C4-2B (cell line): ENCODE measurements around the gene SMARCA5.
"Not testable (repeated sequence)": the region's sequence is repeated elsewhere in the genome, so short reads cannot be mapped to it uniquely, and the experiment has no call there.

Source experiments
- H3K27ac ChIP-seq: fragments of 450-650 bp; 2 replicates; pipeline ENCODE4 v1.5.1; 2017
- ZFX ChIP-seq: fragments of 450-650 bp; IDR thresholded peaks from 2 replicates; pipeline ENCODE4 v1.6.1; 2017
- TF ChIP-seq, protein P1 (sequence below): fragments of 450-650 bp; conservative IDR thresholded peaks from 2 replicates; pipeline ENCODE4 v1.5.1; 2017; ENCODE audit warnings: mild to moderate bottlenecking

The SMARCA5 gene

DNA sequence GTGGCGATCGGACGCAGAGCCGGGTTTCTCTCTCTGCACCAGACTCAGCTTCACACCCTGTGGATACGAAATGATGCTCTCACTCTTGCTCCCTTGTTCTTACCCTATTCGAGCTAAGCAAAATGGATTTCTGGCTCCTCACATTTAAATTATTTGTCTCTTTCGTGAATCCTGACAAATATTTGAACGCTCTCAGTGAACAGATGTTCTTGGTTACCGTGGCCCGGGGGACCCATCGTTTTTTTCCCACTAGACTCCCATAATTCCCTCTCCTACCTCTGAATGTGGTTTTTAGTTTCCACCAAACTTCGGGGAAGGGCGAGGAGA lies 630 bp downstream of the SMARCA5 start:
- TF ChIP-seq, protein P1, sequence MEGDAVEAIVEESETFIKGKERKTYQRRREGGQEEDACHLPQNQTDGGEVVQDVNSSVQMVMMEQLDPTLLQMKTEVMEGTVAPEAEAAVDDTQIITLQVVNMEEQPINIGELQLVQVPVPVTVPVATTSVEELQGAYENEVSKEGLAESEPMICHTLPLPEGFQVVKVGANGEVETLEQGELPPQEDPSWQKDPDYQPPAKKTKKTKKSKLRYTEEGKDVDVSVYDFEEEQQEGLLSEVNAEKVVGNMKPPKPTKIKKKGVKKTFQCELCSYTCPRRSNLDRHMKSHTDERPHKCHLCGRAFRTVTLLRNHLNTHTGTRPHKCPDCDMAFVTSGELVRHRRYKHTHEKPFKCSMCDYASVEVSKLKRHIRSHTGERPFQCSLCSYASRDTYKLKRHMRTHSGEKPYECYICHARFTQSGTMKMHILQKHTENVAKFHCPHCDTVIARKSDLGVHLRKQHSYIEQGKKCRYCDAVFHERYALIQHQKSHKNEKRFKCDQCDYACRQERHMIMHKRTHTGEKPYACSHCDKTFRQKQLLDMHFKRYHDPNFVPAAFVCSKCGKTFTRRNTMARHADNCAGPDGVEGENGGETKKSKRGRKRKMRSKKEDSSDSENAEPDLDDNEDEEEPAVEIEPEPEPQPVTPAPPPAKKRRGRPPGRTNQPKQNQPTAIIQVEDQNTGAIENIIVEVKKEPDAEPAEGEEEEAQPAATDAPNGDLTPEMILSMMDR: no peak
- no peak for TF ChIP-seq ZFX
- H3K27ac ChIP-seq: peak overlapping the region; percentile 94

DNA sequence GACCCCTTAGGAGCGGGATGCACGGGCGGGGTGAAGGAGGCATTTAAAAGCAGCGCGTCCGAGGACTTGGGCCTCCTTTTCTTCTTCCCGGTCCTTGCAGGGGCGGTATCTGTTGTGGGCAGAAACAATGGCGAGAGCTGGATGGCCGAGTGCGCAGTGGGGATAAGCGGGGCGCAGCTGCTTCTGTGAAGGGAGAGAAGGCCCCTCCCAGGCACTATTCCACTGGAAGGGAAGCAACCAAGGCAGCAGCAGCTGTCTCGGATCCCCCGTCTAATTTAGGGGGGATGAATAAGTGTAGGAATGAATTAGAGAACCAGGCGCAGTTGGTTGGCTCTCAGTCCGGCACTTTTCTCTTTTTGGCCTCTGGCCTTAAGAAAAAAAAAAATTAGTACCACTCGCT lies 995 bp downstream of the SMARCA5 start:
- H3K27ac ChIP-seq: peak overlapping the region; percentile 94
- no peak for TF ChIP-seq ZFX
- TF ChIP-seq, protein P1: no peak

DNA sequence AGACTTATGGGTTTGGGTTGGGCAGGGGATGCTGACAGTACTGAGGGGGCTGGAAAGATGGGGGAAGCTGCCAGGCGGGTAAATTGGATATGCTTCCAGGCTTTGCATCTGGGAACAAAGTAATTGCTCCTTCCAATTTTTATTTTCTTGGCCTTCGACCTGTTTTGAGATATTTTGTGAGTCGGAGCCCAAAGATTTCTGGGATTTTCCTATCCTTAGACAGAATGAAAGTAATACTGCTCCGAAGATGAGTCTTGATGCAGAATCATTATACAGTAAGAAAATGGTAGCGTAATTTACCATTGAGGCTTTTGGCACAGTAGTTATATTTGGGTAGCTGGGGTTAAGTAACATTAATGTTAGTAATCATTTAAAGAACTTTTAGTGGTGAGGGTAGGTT lies 1.4 kb downstream of the SMARCA5 start:
- H3K27ac ChIP-seq: peak overlapping the region; percentile 94

DNA sequence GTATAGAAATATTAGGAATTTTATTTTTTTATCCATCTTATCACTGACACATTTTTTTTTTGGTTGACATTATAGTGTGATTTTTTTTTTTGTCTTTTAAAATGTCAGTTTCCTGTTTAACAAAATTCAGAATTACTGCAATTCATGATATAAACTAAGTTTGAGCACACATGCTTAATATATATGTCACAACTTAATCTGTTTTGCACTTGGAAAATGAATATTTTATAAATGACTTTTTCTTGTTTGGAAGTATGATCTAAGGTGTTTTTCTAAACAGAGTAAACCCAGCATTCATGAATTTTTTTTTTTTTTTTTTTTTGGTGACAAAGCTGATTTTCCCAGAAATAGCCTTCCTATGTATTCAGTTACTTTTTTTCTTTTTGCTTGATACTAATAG lies 2.4 kb downstream of the SMARCA5 start:
- no peak overlapping the region for H3K27ac ChIP-seq
- TF ChIP-seq ZFX: no peak
- TF ChIP-seq, protein P1: no peak

More for the DNA sequence above, 1.4 kb downstream of the SMARCA5 start:
- TF ChIP-seq, protein P1: no peak
- no peak for TF ChIP-seq ZFX

DNA sequence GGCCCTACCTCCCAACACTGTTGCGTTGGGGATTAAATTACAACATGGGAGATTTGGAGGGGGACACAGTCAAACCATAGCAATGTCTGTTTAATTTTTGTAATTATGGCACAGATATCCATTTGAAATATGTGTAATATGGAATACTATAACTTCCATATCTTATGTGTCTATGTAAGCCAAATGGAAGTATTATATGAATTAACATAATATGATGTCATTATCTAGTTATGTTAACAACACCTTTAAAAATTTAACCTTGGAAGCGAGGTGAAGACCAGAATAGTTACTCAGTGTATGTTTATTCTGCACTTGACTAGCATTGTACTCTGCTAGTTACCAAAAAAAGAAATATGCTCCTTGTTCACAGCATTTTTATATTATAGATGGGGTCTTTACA lies 4.3 kb downstream of the SMARCA5 start:
- TF ChIP-seq, protein P1: no peak
- TF ChIP-seq ZFX: no peak

DNA sequence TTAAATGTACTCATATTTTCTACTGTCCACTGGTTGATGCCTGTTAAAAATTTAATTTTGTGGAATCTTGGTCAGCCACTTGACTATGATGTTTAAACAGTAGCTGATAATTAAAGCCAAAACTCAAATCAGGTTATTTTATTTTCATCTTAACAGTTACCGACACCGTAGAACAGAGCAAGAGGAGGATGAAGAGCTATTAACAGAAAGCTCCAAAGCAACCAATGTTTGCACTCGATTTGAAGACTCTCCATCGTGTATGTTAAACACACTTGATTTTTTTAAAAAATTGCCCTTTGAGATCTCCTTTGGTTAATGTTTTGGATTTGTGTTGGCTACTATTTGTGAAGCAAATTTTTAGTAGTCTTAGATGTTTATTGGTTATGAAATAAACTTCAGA lies 10.7 kb downstream of the SMARCA5 start:
- no peak overlapping the region for H3K27ac ChIP-seq
- no peak for TF ChIP-seq ZFX
- TF ChIP-seq, protein P1: no peak

More for the DNA sequence above, 4.3 kb downstream of the SMARCA5 start:
- no peak overlapping the region for H3K27ac ChIP-seq

DNA sequence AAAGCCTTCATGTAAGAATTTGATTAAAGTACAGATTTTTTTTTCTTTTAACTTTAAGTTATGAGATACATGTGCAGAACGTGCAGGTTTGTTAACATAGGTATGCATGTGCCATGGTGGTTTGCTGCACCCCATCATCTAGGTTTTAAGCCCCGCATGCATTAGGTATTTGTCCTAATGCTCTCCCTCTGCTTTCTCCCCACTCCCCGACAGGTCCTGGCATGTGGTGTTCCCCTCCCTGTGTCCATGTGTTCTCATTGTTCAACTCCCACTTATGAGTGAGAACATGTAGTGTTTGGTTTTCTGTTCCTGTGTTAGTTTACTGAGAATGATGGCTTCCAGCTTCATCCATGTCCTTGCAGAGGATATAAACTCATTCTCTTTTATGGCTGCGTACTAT lies 14.5 kb downstream of the SMARCA5 start:
- not testable (repeated sequence) for H3K27ac ChIP-seq

DNA sequence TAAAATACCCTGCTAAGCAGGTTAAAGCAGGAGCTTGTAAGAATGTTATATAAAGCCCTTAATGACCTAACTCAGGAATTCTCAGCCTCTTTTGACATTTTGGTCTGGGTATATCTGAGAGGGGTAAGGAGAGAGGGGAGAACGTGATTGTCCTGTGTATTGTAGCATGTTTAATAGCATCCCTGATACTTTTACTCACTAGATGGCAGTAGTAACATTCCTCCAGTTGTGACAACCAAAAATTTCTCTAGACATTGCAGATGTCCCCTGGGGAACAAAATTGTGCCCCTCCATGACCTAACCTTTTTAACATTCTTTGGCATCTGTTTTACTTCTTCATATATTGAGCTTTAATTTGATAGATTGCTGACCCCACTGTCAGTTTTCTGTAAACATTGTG lies 17.9 kb downstream of the SMARCA5 start:
- TF ChIP-seq, protein P1: peak; percentile 66
- TF ChIP-seq ZFX: no peak

More for the DNA sequence above, 17.9 kb downstream of the SMARCA5 start:
- no peak overlapping the region for H3K27ac ChIP-seq
